Gastrocnemius medialis (tissue), 4 donors: ENCODE data around the gene ATG7. TPM values are rescaled to one million over a fixed set of nuclear protein-coding genes. Genes with fewer than 3 reads are reported as not detected.

Experiments used
- ATAC-seq, 2 donors: fragments of 150-250 bp; one replicate each; pipeline ENCODE4 v1.9.1; 2016
- DNase-seq, 2 donors: peaks; one replicate each; pipeline ENCODE4 v3.0.0-alpha.2; 2019
- H3K27ac ChIP-seq, 4 donors: fragments of 200-600 bp; sonication (generic); 1 replicate in 1 of 4; 2 replicates in 3 of 4; pipeline ENCODE4 v1.5.1; 2016 to 2018; ENCODE audit warnings: mild to moderate bottlenecking in 2 of 4, moderate library complexity in 1 of 4
- H3K27me3 ChIP-seq, 3 donors: fragments of 200-600 bp; sonication (generic) in 2 of 3; 1 replicate in 1 of 3; 2 replicates in 2 of 3; pipeline versions ENCODE4 v1.5.1 to v1.6.0; 2016 to 2019; ENCODE audit warnings: mild to moderate bottlenecking in 1 of 3, moderate library complexity in 1 of 3
- H3K36me3 ChIP-seq, 2 donors: fragments of 200-600 bp; sonication (generic) in 1 of 2; one replicate each; pipeline ENCODE4 v1.5.1; 2017 to 2018
- H3K4me1 ChIP-seq, 2 donors: fragments of 200-600 bp; sonication (generic) in 1 of 2; one replicate each; pipeline ENCODE4 v1.5.1; 2016 to 2017; ENCODE audit warnings: mild to moderate bottlenecking in 2 of 2
- H3K4me3 ChIP-seq, 4 donors: fragments of 200-600 bp; sonication (generic) in 3 of 4; 1 replicate in 1 of 4; 2 replicates in 3 of 4; pipeline ENCODE4 v1.5.1; 2016 to 2019; ENCODE audit warnings: mild to moderate bottlenecking in 2 of 4
- H3K9me3 ChIP-seq, 3 donors: fragments of 200-600 bp; sonication (generic) in 2 of 3; 1 replicate in 1 of 3; 2 replicates in 2 of 3; pipeline ENCODE4 v1.5.1; 2016 to 2019
- POLR2A ChIP-seq, 2 donors: fragments of 450-650 bp; IDR thresholded peaks; one replicate each; pipeline ENCODE4 v1.6.1; 2017; ENCODE audit warnings: antibody characterized with exemption in 2 of 2, mild to moderate bottlenecking in 2 of 2, moderate library complexity in 2 of 2
- in situ Hi-C, 4 donors: fragments of 200-750 bp; cut with MboI; loops; one replicate each; pipeline versions ENCODE4 v1.15.0 to v1.8.0; 2017; ENCODE audit warnings: low sequenced_read_pairs in 4 of 4
- intact Hi-C: fragments of 100-400 bp; cut with DNase I; formaldehyde crosslinking; loops from one replicate; pipeline ENCODE4 v1.15.1; 2023; ENCODE audit warnings: low total_unique reads
- total RNA-seq, 4 donors: library from RNA; depleted of rRNA; stranded (reverse); fragments of >200 nt; gene quantifications; one replicate each; pipeline versions ENCODE4 v1.1.0 to v1.2.3, GENCODE V29; 2016
- TF ChIP-seq, protein P1 (sequence below), 5 experiments: fragments of 450-650 bp in 3 of 5; fragments of 200-600 bp in 2 of 5; sonication (generic) in 2 of 5; IDR thresholded peaks in 4 of 5; conservative IDR thresholded peaks in 1 of 5; 1 replicate in 4 of 5; 2 replicates in 1 of 5; pipeline ENCODE4 v1.5.1; 2016 to 2019; ENCODE audit warnings: antibody characterized with exemption in 5 of 5, mild to moderate bottlenecking in 3 of 5, moderate library complexity in 3 of 5

Gene ATG7
- total RNA-seq, 4 donors from 2014 or later, result 13.5 to 29.2 (median 15.0) TPM

GRCh38 chr3:11364181-11364580 is 92.0 kb downstream of the ATG7 start:
- peaks cover 4 to 48% of the 10 kb centered on the region in 2 donors for H3K36me3 ChIP-seq
- H3K9me3 ChIP-seq, result no peaks in the 10 kb centered on the region
- no peak overlapping the region for H3K4me3 ChIP-seq
- DNase-seq, result no peak
- ATAC-seq, result no peak
- in situ Hi-C loops (no loop called here), intact Hi-C loops (no loop called here)
- H3K27ac ChIP-seq, result no peak overlapping the region
- no peaks in the 10 kb centered on the region for H3K27me3 ChIP-seq
- TF ChIP-seq, protein P1, sequence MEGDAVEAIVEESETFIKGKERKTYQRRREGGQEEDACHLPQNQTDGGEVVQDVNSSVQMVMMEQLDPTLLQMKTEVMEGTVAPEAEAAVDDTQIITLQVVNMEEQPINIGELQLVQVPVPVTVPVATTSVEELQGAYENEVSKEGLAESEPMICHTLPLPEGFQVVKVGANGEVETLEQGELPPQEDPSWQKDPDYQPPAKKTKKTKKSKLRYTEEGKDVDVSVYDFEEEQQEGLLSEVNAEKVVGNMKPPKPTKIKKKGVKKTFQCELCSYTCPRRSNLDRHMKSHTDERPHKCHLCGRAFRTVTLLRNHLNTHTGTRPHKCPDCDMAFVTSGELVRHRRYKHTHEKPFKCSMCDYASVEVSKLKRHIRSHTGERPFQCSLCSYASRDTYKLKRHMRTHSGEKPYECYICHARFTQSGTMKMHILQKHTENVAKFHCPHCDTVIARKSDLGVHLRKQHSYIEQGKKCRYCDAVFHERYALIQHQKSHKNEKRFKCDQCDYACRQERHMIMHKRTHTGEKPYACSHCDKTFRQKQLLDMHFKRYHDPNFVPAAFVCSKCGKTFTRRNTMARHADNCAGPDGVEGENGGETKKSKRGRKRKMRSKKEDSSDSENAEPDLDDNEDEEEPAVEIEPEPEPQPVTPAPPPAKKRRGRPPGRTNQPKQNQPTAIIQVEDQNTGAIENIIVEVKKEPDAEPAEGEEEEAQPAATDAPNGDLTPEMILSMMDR (IDR thresholded peaks at IDR 0.05 in 4 of 5, conservative IDR thresholded peaks at IDR 0.05 in 1 of 5), result no peak
- TF ChIP-seq POLR2A (IDR thresholded peaks at IDR 0.05), result no peak
- H3K4me1 ChIP-seq, result peaks cover 30 to 38% of the 10 kb centered on the region in 2 donors

GRCh38 chr3:11367143-11367693 is 95.0 kb downstream of the ATG7 start:
- ATAC-seq (peak; percentile 65), DNase-seq (peak in 1 of 2 donors; percentile 24)
- H3K4me1 ChIP-seq, result peaks cover 43 to 44% of the 10 kb centered on the region in 2 donors
- no peaks in the 10 kb centered on the region for H3K9me3 ChIP-seq
- intact Hi-C loops (no loop called here), in situ Hi-C loops (no loop called here)
- no peaks in the 10 kb centered on the region for H3K27me3 ChIP-seq
- H3K27ac ChIP-seq, result peak overlapping the region; percentile 66 to 73 (median 68)
- TF ChIP-seq, protein P1 (IDR thresholded peaks at IDR 0.05 in 4 of 5, conservative IDR thresholded peaks at IDR 0.05 in 1 of 5), result no peak
- TF ChIP-seq POLR2A (IDR thresholded peaks at IDR 0.05), result no peak
- no peak overlapping the region for H3K4me3 ChIP-seq
- H3K36me3 ChIP-seq, result peaks cover 0 to 18% of the 10 kb centered on the region in 2 donors

DNA sequence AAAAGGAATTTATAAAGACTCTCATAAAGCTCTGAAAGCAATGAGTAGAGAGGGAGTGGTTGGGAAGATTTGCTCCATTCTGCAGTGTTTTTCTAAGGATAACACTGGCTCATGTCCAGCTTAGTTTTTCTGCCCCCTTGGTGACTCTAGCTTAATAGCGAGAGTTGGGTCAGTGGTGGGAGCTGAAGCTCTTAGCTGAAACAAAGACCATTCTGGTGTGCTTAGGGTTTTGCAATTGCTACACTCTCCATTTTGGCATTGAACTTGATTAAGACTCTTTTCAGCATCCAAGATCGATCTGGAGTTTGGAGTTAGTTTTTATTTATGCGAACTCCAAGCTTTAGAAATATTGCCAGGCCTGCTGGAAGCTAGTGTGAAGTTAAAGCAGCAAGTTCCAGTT is 98.0 kb downstream of the ATG7 start:
- Histone ChIP-seq H3K4me3 (no peak overlapping the region), H3K27me3 (no peaks in the 10 kb centered on the region), H3K9me3 (no peaks in the 10 kb centered on the region), H3K27ac (no peak overlapping the region), H3K36me3 (no peaks in the 10 kb centered on the region), H3K4me1 (peaks cover 44 to 46% of the 10 kb centered on the region in 2 donors)
- in situ Hi-C loops (loop anchor here in 2 of 4 donors (5.0 to 10.0 kb wide), 2 partner anchors 435 to 437 kb away; no protein-coding TSS in a partner anchor), intact Hi-C loops (no loop called here)
- DNase-seq, result no peak
- no peak for TF ChIP-seq POLR2A (IDR thresholded peaks at IDR 0.05)
- TF ChIP-seq, protein P1 (IDR thresholded peaks at IDR 0.05 in 4 of 5, conservative IDR thresholded peaks at IDR 0.05 in 1 of 5), result no peak
- ATAC-seq, result no peak

GRCh38 chr3:11370966-11371365 is 98.8 kb downstream of the ATG7 start:
- intact Hi-C loops, result no loop called here
- peaks cover 44 to 47% of the 10 kb centered on the region in 2 donors for H3K4me1 ChIP-seq
- ATAC-seq, result no peak

More at GRCh38 chr3:11370966-11371365, 98.8 kb downstream of the ATG7 start:
- DNase-seq, result no peak
- Histone ChIP-seq H3K36me3 (no peaks in the 10 kb centered on the region), H3K9me3 (no peaks in the 10 kb centered on the region), H3K4me3 (no peak overlapping the region), H3K27ac (no peak overlapping the region), H3K27me3 (no peaks in the 10 kb centered on the region)
- in situ Hi-C loops, result loop anchor here in 2 of 4 donors (5.0 to 10.0 kb wide), 2 partner anchors 434 to 436 kb away; no protein-coding TSS in a partner anchor
- TF ChIP-seq, protein P1 (IDR thresholded peaks at IDR 0.05 in 4 of 5, conservative IDR thresholded peaks at IDR 0.05 in 1 of 5), result no peak
- TF ChIP-seq POLR2A (IDR thresholded peaks at IDR 0.05), result no peak
